ENCODE measurements around the gene EGFL7. TPM values are rescaled to one million over a fixed set of nuclear protein-coding genes. Genes with fewer than 3 reads are reported as not detected.

The EGFL7 gene
- polyA plus RNA-seq, 1 of the 3 experiments (the other 2 are of a cell fraction), result 43.0 TPM

- no peak overlapping the region for H2AFZ ChIP-seq (ENCODE audit: low read depth)
- TF ChIP-seq, protein P1, sequence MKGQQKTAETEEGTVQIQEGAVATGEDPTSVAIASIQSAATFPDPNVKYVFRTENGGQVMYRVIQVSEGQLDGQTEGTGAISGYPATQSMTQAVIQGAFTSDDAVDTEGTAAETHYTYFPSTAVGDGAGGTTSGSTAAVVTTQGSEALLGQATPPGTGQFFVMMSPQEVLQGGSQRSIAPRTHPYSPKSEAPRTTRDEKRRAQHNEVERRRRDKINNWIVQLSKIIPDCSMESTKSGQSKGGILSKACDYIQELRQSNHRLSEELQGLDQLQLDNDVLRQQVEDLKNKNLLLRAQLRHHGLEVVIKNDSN (IDR thresholded peaks at IDR 0.05; ENCODE audit: borderline replicate concordance, low read depth), result no peak
- TF ChIP-seq NRF1 (IDR thresholded peaks at IDR 0.05; ENCODE audit: low read depth, low read length), result no peak
- no peak for TF ChIP-seq RAD21 (IDR thresholded peaks at IDR 0.05; ENCODE audit: low read length)
- TF ChIP-seq POLR2AphosphoS5 (IDR thresholded peaks at IDR 0.05; ENCODE audit: low read depth, low read length), result no peak
- TF ChIP-seq, protein P2, sequence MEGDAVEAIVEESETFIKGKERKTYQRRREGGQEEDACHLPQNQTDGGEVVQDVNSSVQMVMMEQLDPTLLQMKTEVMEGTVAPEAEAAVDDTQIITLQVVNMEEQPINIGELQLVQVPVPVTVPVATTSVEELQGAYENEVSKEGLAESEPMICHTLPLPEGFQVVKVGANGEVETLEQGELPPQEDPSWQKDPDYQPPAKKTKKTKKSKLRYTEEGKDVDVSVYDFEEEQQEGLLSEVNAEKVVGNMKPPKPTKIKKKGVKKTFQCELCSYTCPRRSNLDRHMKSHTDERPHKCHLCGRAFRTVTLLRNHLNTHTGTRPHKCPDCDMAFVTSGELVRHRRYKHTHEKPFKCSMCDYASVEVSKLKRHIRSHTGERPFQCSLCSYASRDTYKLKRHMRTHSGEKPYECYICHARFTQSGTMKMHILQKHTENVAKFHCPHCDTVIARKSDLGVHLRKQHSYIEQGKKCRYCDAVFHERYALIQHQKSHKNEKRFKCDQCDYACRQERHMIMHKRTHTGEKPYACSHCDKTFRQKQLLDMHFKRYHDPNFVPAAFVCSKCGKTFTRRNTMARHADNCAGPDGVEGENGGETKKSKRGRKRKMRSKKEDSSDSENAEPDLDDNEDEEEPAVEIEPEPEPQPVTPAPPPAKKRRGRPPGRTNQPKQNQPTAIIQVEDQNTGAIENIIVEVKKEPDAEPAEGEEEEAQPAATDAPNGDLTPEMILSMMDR (IDR thresholded peaks at IDR 0.05), result no peak
- TF ChIP-seq EZH2phosphoT487 (IDR thresholded peaks at IDR 0.05; ENCODE audit: borderline replicate concordance, low read depth), result no peak
- no peak for TF ChIP-seq GATA2 (CRISPR knock-in tag; IDR thresholded peaks at IDR 0.05)
- TF ChIP-seq TEAD4 (IDR thresholded peaks at IDR 0.05; ENCODE audit: borderline replicate concordance, insufficient read depth), result no peak
- TF ChIP-seq SIN3A (IDR thresholded peaks at IDR 0.05; ENCODE audit: borderline replicate concordance, low read depth, low read length), result no peak
- no peak for TF ChIP-seq IRF3 (IDR thresholded peaks at IDR 0.05; ENCODE audit: low read depth, low read length)
- TF ChIP-seq, protein P3, sequence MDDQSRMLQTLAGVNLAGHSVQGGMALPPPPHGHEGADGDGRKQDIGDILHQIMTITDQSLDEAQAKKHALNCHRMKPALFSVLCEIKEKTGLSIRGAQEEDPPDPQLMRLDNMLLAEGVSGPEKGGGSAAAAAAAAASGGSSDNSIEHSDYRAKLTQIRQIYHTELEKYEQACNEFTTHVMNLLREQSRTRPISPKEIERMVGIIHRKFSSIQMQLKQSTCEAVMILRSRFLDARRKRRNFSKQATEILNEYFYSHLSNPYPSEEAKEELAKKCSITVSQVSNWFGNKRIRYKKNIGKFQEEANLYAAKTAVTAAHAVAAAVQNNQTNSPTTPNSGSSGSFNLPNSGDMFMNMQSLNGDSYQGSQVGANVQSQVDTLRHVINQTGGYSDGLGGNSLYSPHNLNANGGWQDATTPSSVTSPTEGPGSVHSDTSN (IDR thresholded peaks at IDR 0.05), result no peak
- no peak for TF ChIP-seq RXRA (IDR thresholded peaks at IDR 0.05; ENCODE audit: borderline replicate concordance, low read depth)
- no peak for TF ChIP-seq JUND (IDR thresholded peaks at IDR 0.05)
- ChIA-PET POLR2A (interaction anchor here (1.2 kb wide), 1 partner anchor 9 kb away, joined by 3 read pairs; no protein-coding TSS in a partner anchor), CTCF (interaction anchor here (1.2 to 6.5 kb wide), 4 partner anchors 9 to 190 kb away, joined by 4 to 44 read pairs (median 20); partner anchors contain the start of gene EGFL7)
- peaks cover 0 to 22% of the 10 kb centered on the region in 2 experiments; a peak in 1 of 4 replicates for H3K4me1 ChIP-seq (ENCODE audit: control insufficient read depth in 1 of 2, insufficient read depth in 2 of 2, low read depth in 1 of 2, low read length in 1 of 2)
- 81% methylated on average over 8 of the region's 11 CpGs for WGBS (ENCODE audit: low lambda C conversion rate)
- DNase-seq, result no peak
- H3K9me2 ChIP-seq, result no peaks in the 10 kb centered on the region
- H3F3A ChIP-seq (replicated peaks; ENCODE audit: insufficient read depth), result peaks cover 3% of the 10 kb centered on the region
- no peak overlapping the region for H3K9ac ChIP-seq
- H3K4me2 ChIP-seq, result no peak overlapping the region
- no peaks in the 10 kb centered on the region for H3K79me2 ChIP-seq (ENCODE audit: insufficient read depth)
- 0 out of 2 replicates have a peak, but pooled peaks cover 7% of the 10 kb centered on the region for H4K20me1 ChIP-seq (ENCODE audit: insufficient read depth)
- no peaks in the 10 kb centered on the region for H3K27me3 ChIP-seq (ENCODE audit: insufficient read depth)
- H3K27ac ChIP-seq (ENCODE audit: low read depth in 2 of 2, low read length in 1 of 2), result no peak overlapping the region
- no peak overlapping the region for H3K4me3 ChIP-seq (ENCODE audit: low read depth in 2 of 2, low read length in 1 of 2)
- H3K36me3 ChIP-seq (replicated peaks in 1 of 2; ENCODE audit: control insufficient read depth in 1 of 2, insufficient read depth in 2 of 2, low read length in 1 of 2), result peaks cover 0 to 3% of the 10 kb centered on the region in 2 experiments
- no peaks in the 10 kb centered on the region for H3K9me3 ChIP-seq
These were observed 12.2 kb downstream of the EGFL7 start for GRCh38 chr9:136674786-136675349.

Data from SK-N-SH (cell line).